ENCODE data around the gene NADSYN1. TPM values are rescaled to one million over a fixed set of nuclear protein-coding genes. Genes with fewer than 3 reads are reported as not detected.
A peak's percentile ranks its signal among the peaks of the same experiment; 100 is the strongest.

The NADSYN1 gene
- total and polyA plus RNA-seq, 2 of the 13 experiments (the other 11 are each of a cell fraction or from before 2014, with no cell fraction given), result 35.7 to 51.5 TPM

DNA sequence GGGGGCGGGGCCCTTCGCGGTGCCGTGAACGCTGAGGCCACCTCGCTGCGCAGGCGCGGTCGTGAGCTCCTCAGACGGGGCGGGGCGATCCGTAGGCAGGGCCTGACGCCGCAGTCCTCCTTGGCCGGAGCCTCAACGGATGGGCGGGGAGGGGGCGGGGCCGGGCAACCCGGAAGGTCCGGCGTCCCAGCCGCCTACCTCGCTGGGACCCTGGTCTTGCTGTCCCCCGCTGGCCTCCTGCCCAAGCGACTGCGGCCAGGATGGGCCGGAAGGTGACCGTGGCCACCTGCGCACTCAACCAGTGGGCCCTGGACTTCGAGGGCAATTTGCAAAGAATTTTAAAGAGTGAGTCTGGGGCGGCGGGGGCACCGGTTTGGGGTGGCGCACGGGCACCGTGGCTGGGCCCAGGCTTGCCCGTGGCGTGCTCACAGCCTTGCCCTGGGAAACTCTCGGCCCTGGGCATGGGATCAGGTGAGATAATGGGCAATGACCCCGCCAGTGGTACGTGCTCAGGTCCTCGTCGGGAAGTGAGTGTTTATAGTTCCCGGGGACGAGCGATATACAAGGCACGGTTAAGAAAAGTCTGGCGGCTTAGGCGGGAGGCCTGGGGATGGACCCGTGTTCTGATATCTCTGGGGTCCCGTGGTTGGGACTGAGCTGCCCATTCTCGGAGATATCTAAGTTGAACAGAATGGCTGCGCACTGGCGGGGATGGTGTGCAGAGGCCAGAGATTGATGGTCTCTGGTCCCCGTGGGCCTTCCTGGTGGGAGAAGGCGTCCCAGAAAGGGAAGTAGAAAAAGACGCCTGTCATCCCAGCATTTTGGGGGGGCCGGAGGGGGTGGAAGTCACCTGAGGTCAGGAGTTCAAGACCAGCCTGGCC lies at the start of gene NADSYN1 (continued):
- TF ChIP-seq, protein P1, sequence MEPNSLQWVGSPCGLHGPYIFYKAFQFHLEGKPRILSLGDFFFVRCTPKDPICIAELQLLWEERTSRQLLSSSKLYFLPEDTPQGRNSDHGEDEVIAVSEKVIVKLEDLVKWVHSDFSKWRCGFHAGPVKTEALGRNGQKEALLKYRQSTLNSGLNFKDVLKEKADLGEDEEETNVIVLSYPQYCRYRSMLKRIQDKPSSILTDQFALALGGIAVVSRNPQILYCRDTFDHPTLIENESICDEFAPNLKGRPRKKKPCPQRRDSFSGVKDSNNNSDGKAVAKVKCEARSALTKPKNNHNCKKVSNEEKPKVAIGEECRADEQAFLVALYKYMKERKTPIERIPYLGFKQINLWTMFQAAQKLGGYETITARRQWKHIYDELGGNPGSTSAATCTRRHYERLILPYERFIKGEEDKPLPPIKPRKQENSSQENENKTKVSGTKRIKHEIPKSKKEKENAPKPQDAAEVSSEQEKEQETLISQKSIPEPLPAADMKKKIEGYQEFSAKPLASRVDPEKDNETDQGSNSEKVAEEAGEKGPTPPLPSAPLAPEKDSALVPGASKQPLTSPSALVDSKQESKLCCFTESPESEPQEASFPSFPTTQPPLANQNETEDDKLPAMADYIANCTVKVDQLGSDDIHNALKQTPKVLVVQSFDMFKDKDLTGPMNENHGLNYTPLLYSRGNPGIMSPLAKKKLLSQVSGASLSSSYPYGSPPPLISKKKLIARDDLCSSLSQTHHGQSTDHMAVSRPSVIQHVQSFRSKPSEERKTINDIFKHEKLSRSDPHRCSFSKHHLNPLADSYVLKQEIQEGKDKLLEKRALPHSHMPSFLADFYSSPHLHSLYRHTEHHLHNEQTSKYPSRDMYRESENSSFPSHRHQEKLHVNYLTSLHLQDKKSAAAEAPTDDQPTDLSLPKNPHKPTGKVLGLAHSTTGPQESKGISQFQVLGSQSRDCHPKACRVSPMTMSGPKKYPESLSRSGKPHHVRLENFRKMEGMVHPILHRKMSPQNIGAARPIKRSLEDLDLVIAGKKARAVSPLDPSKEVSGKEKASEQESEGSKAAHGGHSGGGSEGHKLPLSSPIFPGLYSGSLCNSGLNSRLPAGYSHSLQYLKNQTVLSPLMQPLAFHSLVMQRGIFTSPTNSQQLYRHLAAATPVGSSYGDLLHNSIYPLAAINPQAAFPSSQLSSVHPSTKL (CRISPR knock-in tag; IDR thresholded peaks at IDR 0.05), result no peak
- TF ChIP-seq, protein P2, sequence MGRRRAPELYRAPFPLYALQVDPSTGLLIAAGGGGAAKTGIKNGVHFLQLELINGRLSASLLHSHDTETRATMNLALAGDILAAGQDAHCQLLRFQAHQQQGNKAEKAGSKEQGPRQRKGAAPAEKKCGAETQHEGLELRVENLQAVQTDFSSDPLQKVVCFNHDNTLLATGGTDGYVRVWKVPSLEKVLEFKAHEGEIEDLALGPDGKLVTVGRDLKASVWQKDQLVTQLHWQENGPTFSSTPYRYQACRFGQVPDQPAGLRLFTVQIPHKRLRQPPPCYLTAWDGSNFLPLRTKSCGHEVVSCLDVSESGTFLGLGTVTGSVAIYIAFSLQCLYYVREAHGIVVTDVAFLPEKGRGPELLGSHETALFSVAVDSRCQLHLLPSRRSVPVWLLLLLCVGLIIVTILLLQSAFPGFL (CRISPR knock-in tag; IDR thresholded peaks at IDR 0.05), result no peak
- no peak for TF ChIP-seq NBN (conservative IDR thresholded peaks at IDR 0.05)
- TF ChIP-seq, protein P3, sequence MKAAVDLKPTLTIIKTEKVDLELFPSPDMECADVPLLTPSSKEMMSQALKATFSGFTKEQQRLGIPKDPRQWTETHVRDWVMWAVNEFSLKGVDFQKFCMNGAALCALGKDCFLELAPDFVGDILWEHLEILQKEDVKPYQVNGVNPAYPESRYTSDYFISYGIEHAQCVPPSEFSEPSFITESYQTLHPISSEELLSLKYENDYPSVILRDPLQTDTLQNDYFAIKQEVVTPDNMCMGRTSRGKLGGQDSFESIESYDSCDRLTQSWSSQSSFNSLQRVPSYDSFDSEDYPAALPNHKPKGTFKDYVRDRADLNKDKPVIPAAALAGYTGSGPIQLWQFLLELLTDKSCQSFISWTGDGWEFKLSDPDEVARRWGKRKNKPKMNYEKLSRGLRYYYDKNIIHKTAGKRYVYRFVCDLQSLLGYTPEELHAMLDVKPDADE (CRISPR knock-in tag; IDR thresholded peaks at IDR 0.05), result no peak
- no peak for TF ChIP-seq RCOR2 (CRISPR knock-in tag; IDR thresholded peaks at IDR 0.05)
- TF ChIP-seq EEA1 (CRISPR knock-in tag; IDR thresholded peaks at IDR 0.05; ENCODE audit: borderline replicate concordance), result no peak
- no peak for TF ChIP-seq FOXJ3 (CRISPR knock-in tag; IDR thresholded peaks at IDR 0.05; ENCODE audit: borderline replicate concordance)
- TF ChIP-seq SOX6 (IDR thresholded peaks at IDR 0.05), result no peak
- peak; percentile 29 for TF ChIP-seq SOX6 (CRISPR knock-in tag; IDR thresholded peaks at IDR 0.05)
- TF ChIP-seq NR3C1 (CRISPR knock-in tag; IDR thresholded peaks at IDR 0.05), result no peak
- no peak for TF ChIP-seq CENPT (CRISPR knock-in tag; IDR thresholded peaks at IDR 0.05; ENCODE audit: low read depth)
- TF ChIP-seq ZNF781 (CRISPR knock-in tag; IDR thresholded peaks at IDR 0.05; ENCODE audit: borderline replicate concordance, not compliant biosample characterization), result no peak
- no peak for TF ChIP-seq MEIS1 (CRISPR knock-in tag; IDR thresholded peaks at IDR 0.05; ENCODE audit: borderline replicate concordance)
- no peak for TF ChIP-seq HNRNPH1 (optimal IDR thresholded peaks at IDR 0.05; ENCODE audit: low read depth, low read length)
- no peak for TF ChIP-seq ZNF12 (CRISPR knock-in tag; IDR thresholded peaks at IDR 0.05)
- TF ChIP-seq RFXANK (CRISPR knock-in tag; IDR thresholded peaks at IDR 0.05), result no peak
- 0 out of 2 replicates have a peak, but pooled peaks have one; percentile 82 for TF ChIP-seq ZNF558 (CRISPR knock-in tag; IDR thresholded peaks at IDR 0.05; ENCODE audit: borderline replicate concordance)
- TF ChIP-seq ZNF235 (CRISPR knock-in tag; IDR thresholded peaks at IDR 0.05; ENCODE audit: borderline replicate concordance), result peak; percentile 42; the same call in 1 of the 2 replicates
- 0 out of 2 replicates have a peak, but pooled peaks have one; percentile 50 for TF ChIP-seq REL (CRISPR knock-in tag; conservative IDR thresholded peaks at IDR 0.05)
- no peak for TF ChIP-seq NR2F6 (IDR thresholded peaks at IDR 0.05)
- TF ChIP-seq NR2F6 (CRISPR knock-in tag; IDR thresholded peaks at IDR 0.05), result no peak
- TF ChIP-seq, protein P4, sequence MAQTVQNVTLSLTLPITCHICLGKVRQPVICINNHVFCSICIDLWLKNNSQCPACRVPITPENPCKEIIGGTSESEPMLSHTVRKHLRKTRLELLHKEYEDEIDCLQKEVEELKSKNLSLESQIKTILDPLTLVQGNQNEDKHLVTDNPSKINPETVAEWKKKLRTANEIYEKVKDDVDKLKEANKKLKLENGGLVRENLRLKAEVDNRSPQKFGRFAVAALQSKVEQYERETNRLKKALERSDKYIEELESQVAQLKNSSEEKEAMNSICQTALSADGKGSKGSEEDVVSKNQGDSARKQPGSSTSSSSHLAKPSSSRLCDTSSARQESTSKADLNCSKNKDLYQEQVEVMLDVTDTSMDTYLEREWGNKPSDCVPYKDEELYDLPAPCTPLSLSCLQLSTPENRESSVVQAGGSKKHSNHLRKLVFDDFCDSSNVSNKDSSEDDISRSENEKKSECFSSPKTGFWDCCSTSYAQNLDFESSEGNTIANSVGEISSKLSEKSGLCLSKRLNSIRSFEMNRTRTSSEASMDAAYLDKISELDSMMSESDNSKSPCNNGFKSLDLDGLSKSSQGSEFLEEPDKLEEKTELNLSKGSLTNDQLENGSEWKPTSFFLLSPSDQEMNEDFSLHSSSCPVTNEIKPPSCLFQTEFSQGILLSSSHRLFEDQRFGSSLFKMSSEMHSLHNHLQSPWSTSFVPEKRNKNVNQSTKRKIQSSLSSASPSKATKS (CRISPR knock-in tag; IDR thresholded peaks at IDR 0.05), result no peak
- no peak for TF ChIP-seq SMYD3 (CRISPR knock-in tag; IDR thresholded peaks at IDR 0.05)
